Tibial nerve (tissue), 4 donors: Measurements from ENCODE around the gene SDK1. TPM values are rescaled to one million over a fixed set of nuclear protein-coding genes. Genes with fewer than 3 reads are reported as not detected.

Experiments used
- DNase-seq, 2 donors: peaks; one replicate each; pipeline ENCODE4 v3.0.0-alpha.2; 2019; ENCODE audit warnings: low spot score in 2 of 2
- H3K27ac ChIP-seq, 4 donors: fragments of 200-600 bp; sonication (generic) in 3 of 4; one replicate each; pipeline ENCODE4 v1.5.1; 2017 to 2019; ENCODE audit warnings: mild to moderate bottlenecking in 1 of 4
- H3K27me3 ChIP-seq, 2 donors: fragments of 200-600 bp; sonication (generic) in 1 of 2; one replicate each; pipeline versions ENCODE4 v1.5.1 to v1.6.0; 2017 to 2019
- H3K36me3 ChIP-seq, 3 donors: fragments of 200-600 bp; sonication (generic); one replicate each; pipeline ENCODE4 v1.5.1; 2018 to 2019
- H3K4me1 ChIP-seq, 4 donors: fragments of 200-600 bp; sonication (generic) in 3 of 4; one replicate each; pipeline ENCODE4 v1.5.1; 2017 to 2019
- H3K4me3 ChIP-seq, 4 donors: fragments of 200-600 bp; sonication (generic) in 3 of 4; one replicate each; pipeline ENCODE4 v1.5.1; 2017 to 2019; ENCODE audit warnings: mild to moderate bottlenecking in 1 of 4, moderate library complexity in 1 of 4
- H3K9me3 ChIP-seq, 4 donors: fragments of 200-600 bp; sonication (generic) in 3 of 4; one replicate each; pipeline ENCODE4 v1.5.1; 2017 to 2019
- EP300 ChIP-seq, 2 donors: sonication (generic); formaldehyde crosslinking; IDR thresholded peaks; one replicate each; pipeline ENCODE4 v1.6.1; 2017; ENCODE audit warnings: antibody characterized with exemption in 2 of 2, mild to moderate bottlenecking in 1 of 2
- POLR2A ChIP-seq, 2 donors: fragments of 450-650 bp; IDR thresholded peaks; one replicate each; pipeline ENCODE4 v1.6.1; 2017; ENCODE audit warnings: antibody characterized with exemption in 2 of 2, mild to moderate bottlenecking in 2 of 2, moderate library complexity in 2 of 2
- WGBS, 2 donors: methylation state at CpG; one replicate each; pipeline ENCODE4 v1.1.5; 2018; 5-methylcytosine and 5-hydroxymethylcytosine counted together
- total RNA-seq, 4 donors: library from RNA; depleted of rRNA; stranded (reverse); fragments of >200 nt; gene quantifications; one replicate each; pipeline ENCODE4 v1.1.0, GENCODE V29; 2016
- TF ChIP-seq, protein P1 (sequence below), 5 experiments: fragments of 200-600 bp in 3 of 5; fragments of 450-650 bp in 2 of 5; sonication (generic) in 3 of 5; IDR thresholded peaks; one replicate each; pipeline ENCODE4 v1.5.1; 2016 to 2019; ENCODE audit warnings: antibody characterized with exemption in 5 of 5, mild to moderate bottlenecking in 3 of 5, moderate library complexity in 2 of 5

The SDK1 gene
- total RNA-seq, 4 donors from 2014 or later: 8.2 to 16.2 (median 12.9) TPM

DNA sequence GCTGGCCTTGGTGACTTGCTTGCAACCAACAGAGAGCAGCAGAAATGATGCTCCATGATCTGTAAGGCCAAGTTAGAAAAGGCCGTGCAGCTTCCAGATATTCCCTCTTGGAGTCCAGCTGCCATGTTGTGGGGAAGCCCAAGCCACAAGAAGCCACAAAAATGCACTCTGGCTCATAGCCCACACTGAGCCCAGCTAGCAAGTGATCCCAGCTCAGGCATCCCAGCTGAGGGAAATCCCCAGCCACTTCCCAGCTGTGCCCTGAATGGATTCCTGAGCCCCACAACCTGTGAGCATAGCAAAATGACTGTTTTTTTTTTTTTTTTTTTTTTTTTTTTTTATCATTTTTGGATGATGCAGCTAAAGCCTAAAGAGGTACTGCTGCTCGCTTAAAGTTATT is 11.1 kb upstream of the SDK1 start:
- WGBS, 2 donors: 88 to 89% methylated on average over 2 of the region's 2 CpGs
- no peaks in the 10 kb centered on the region for H3K36me3 ChIP-seq
- TF ChIP-seq EP300 (IDR thresholded peaks at IDR 0.05) (no peak), POLR2A (IDR thresholded peaks at IDR 0.05) (no peak)
- TF ChIP-seq, protein P1, sequence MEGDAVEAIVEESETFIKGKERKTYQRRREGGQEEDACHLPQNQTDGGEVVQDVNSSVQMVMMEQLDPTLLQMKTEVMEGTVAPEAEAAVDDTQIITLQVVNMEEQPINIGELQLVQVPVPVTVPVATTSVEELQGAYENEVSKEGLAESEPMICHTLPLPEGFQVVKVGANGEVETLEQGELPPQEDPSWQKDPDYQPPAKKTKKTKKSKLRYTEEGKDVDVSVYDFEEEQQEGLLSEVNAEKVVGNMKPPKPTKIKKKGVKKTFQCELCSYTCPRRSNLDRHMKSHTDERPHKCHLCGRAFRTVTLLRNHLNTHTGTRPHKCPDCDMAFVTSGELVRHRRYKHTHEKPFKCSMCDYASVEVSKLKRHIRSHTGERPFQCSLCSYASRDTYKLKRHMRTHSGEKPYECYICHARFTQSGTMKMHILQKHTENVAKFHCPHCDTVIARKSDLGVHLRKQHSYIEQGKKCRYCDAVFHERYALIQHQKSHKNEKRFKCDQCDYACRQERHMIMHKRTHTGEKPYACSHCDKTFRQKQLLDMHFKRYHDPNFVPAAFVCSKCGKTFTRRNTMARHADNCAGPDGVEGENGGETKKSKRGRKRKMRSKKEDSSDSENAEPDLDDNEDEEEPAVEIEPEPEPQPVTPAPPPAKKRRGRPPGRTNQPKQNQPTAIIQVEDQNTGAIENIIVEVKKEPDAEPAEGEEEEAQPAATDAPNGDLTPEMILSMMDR (IDR thresholded peaks at IDR 0.05): no peak

DNA sequence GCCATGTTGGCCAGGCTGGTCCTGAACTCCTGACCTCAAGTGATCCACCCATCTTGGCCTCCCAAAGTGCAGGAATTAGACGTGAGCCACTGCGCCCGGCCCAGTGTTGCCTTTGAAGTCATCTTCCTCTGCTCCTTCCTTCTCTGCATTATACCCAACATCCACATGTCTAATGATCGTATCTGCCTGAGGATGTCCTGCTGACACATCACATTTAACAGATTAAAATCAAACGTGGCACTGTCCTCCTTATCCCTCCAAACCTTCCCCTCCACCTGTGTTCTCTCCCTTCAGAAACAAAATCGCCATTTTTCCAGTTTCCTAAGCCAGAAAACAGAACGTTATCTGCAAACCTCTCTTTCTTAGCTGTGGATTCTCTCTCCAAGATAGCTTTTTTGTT is 8.4 kb upstream of the SDK1 start:
- H3K27me3 ChIP-seq: no peaks in the 10 kb centered on the region
- 73 to 77% methylated on average over 7 of the region's 7 CpGs for WGBS, 2 donors
- H3K36me3 ChIP-seq: no peaks in the 10 kb centered on the region
- peaks cover 0 to 4% (median 1%) of the 10 kb centered on the region in 4 donors for H3K9me3 ChIP-seq
- H3K27ac ChIP-seq: no peak overlapping the region
- no peak for TF ChIP-seq POLR2A (IDR thresholded peaks at IDR 0.05)
- TF ChIP-seq, protein P1 (IDR thresholded peaks at IDR 0.05): no peak
- no peak for TF ChIP-seq EP300 (IDR thresholded peaks at IDR 0.05)
- no peak for DNase-seq
- no peaks in the 10 kb centered on the region for H3K4me1 ChIP-seq
- no peak overlapping the region for H3K4me3 ChIP-seq

More for the DNA sequence above, 11.1 kb upstream of the SDK1 start:
- Histone ChIP-seq H3K27me3 (no peaks in the 10 kb centered on the region), H3K4me1 (no peaks in the 10 kb centered on the region), H3K27ac (no peak overlapping the region), H3K9me3 (peaks cover 0 to 4% (median 1%) of the 10 kb centered on the region in 4 donors), H3K4me3 (no peak overlapping the region)
- no peak for DNase-seq

DNA sequence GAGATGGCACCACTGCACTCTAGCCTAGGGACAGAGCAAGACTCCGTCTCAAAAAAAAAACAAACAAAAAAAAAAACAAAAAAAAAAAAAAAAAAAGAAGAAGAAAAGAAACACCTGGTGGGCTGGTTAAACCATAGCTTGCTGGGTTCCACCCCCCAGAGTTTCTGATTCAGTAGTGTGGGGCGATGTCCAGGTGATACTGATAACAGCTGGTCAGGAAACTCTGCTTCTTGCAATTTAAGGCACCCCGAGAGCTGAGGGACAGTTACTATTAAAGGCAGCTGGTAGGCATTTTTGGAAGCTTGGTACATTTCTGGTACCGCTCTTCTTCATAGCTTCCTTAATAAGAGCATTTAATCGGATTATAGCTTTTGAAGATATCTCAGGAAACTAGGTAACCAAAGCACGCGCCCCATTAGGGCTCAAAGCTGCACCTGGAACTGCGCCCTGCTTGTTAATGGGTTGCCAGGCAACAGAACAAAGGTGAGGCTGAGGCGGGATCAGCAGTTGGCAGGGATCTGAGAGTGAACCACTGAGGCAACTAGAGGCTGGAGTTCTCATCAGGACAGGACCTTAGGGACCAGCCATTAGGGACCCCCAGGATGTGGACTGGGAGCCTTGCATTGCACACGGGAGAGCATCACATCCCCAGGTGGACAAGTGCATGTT is 6.5 kb upstream of the SDK1 start:
- Histone ChIP-seq H3K27me3 (no peaks in the 10 kb centered on the region), H3K27ac (no peak overlapping the region), H3K36me3 (no peaks in the 10 kb centered on the region), H3K4me1 (no peaks in the 10 kb centered on the region), H3K9me3 (peaks cover 0 to 4% (median 1%) of the 10 kb centered on the region in 4 donors), H3K4me3 (no peak overlapping the region)
- whole genome bisulfite sequencing, 2 donors: 74 to 78% methylated on average over 10 of the region's 10 CpGs
- TF ChIP-seq POLR2A (IDR thresholded peaks at IDR 0.05) (no peak), EP300 (IDR thresholded peaks at IDR 0.05) (no peak)
- TF ChIP-seq, protein P1 (IDR thresholded peaks at IDR 0.05): no peak
- no peak for DNase-seq

DNA sequence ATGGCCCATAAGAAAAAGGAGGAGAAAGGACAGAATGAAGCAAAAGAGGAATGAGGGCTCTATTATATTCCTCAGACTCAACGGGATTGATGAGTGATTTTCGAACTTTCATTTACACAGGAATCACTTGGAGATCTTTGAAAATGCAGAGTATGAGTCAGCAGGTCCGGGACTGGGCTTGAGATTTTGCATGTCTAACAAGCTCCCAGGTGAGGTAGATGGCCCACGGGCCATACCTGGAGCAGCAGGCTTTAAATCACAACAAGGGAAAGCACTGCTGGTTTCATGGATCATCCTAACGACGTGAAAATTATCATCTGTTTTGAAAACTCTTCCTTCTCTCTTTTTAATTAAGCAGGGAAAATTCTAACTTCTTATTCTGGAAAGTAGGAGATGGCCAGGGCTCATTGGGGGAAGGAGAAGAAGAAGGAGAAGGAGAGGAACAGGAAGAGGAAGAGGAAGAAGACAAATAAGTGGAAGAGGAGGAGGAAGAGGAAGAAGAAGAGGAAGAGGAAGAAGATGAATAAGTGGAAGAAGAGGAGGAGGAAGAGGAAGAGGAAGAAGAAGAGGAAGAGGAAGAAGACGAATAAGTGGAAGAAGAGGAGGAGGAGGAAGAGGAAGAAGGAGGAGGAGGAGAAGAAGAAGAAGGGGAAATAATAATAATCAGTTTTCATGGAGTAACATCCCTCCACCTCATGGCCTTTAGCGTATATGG is 3.8 kb upstream of the SDK1 start:
- no peak overlapping the region for H3K4me3 ChIP-seq
- H3K36me3 ChIP-seq: no peaks in the 10 kb centered on the region
- WGBS, 2 donors: 74 to 78% methylated on average over 8 of the region's 8 CpGs
- no peaks in the 10 kb centered on the region for H3K9me3 ChIP-seq
- no peak for DNase-seq
- H3K4me1 ChIP-seq: peaks cover 0 to 14% (median 6%) of the 10 kb centered on the region in 4 donors
- H3K27me3 ChIP-seq: no peaks in the 10 kb centered on the region
- TF ChIP-seq, protein P1 (IDR thresholded peaks at IDR 0.05): no peak
- TF ChIP-seq POLR2A (IDR thresholded peaks at IDR 0.05) (no peak), EP300 (IDR thresholded peaks at IDR 0.05) (no peak)
- H3K27ac ChIP-seq: no peak overlapping the region

DNA sequence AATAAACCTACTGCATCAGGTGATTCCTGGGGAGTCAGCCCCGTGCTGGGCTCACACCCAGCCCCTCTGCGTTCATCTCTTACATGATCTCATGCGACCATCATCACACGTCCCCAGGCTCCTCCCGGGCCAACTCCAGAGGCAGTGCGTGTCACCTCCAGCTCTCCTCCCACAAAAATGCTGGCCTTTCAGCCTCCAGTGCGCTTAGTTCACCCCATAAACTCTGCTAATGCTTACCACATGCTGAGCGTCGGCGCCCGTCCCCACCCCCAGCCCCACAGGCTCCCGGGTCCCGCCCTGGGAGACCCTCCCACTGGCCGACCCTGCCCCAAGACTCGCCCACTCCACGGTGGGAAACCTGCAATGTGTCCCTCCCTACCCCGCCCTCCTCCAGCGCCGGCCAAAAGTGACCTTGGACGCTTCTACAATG is 816 bp upstream of the SDK1 start:
- no peak for DNase-seq
- TF ChIP-seq, protein P1 (IDR thresholded peaks at IDR 0.05): no peak
- no peak for TF ChIP-seq POLR2A (IDR thresholded peaks at IDR 0.05)
- Histone ChIP-seq H3K36me3 (no peaks in the 10 kb centered on the region), H3K27ac (no peak overlapping the region), H3K4me1 (peaks cover 0 to 23% (median 6%) of the 10 kb centered on the region in 4 donors), H3K9me3 (no peaks in the 10 kb centered on the region), H3K27me3 (no peaks in the 10 kb centered on the region), H3K4me3 (peak overlapping the region; percentile 39 to 72 (median 51))
- 1 to 3% methylated on average over 17 to 20 of the region's 20 CpGs for WGBS, 2 donors
